HepG2 (cell line): ENCODE measurements around the gene BOLL. TPM values are rescaled to one million over a fixed set of nuclear protein-coding genes. Genes with fewer than 3 reads are reported as not detected.

ENCODE experiments used
- ATAC-seq: fragments of 200-7000 bp; cut with Tn5 transposase; 3 replicates; pipeline ENCODE4 v1.9.1; 2020; ENCODE audit warnings: mild to moderate bottlenecking, moderate library complexity
- BruUV-seq: library from RNA; stranded (reverse); fragments of 400-500 nt; replicated peaks from 2 replicates; lab custom pipeline; 2021; lab: Mats Ljungman, UMichigan
- CTCF ChIA-PET: fragments of 300-600 bp; formaldehyde crosslinking; extraction: SDS; loops from one replicate; lab custom pipeline; 2021; ENCODE audit warnings: low total read pairs, inconsistent platforms, low intra/inter-chr PET ratio; lab: Yijun Ruan, JAX
- POLR2A ChIA-PET: fragments of 350-600 bp; sonication (Branson Sonifier 250); formaldehyde crosslinking; loops from one replicate; lab custom pipeline; 2020; ENCODE audit warnings: antibody characterized with exemption, inconsistent platforms; lab: Yijun Ruan, JAX
- DNase-seq: peaks from one replicate; pipeline ENCODE4 v3.0.0-alpha.2; 2015; ENCODE audit warnings: low spot score
- FAIRE-seq: peaks from 3 replicates; lab custom pipeline; 2011; peaks lifted over from hg19 to GRCh38; lab: Jason Lieb, UNC
- H2AFZ ChIP-seq: one replicate; pipeline ENCODE4 v1.6.1; 2011; ENCODE audit warnings: low read length, inconsistent platforms
- H3K27ac ChIP-seq: fragments of 300-600 bp; 3 replicates; pipeline ENCODE4 v1.8.0; 2011; ENCODE audit warnings: mixed run types, mild to moderate bottlenecking, mixed read lengths, low read length, inconsistent platforms; ENCODE audit not compliant: insufficient read depth; ENCODE audit errors: extremely low read length
- H3K27me3 ChIP-seq, 2 experiments: fragments of 200-600 bp in 1 of 2; 2 replicates in 1 of 2; 3 replicates in 1 of 2; pipeline versions ENCODE4 v1.6.0 to v1.8.0; 2011; ENCODE audit warnings: low read length in 2 of 2, mild to moderate bottlenecking in 2 of 2, moderate library complexity in 2 of 2, inconsistent platforms in 1 of 2; ENCODE audit not compliant: insufficient read depth in 2 of 2, control insufficient read depth in 1 of 2
- H3K36me3 ChIP-seq, 2 experiments: fragments of 200-600 bp in 1 of 2; replicated peaks in 1 of 2; 2 replicates in 1 of 2; 3 replicates in 1 of 2; pipeline versions ENCODE4 v1.5.1 to v1.8.0; 2011; ENCODE audit warnings: low read length in 2 of 2, inconsistent platforms in 1 of 2; ENCODE audit not compliant: insufficient read depth in 2 of 2, control insufficient read depth in 1 of 2
- H3K4me1 ChIP-seq: 2 replicates; pipeline ENCODE4 v1.5.1; 2012; ENCODE audit warnings: low read length, inconsistent platforms; ENCODE audit not compliant: insufficient read depth
- H3K4me2 ChIP-seq: 2 replicates; pipeline ENCODE4 v1.6.0; 2011; ENCODE audit warnings: low read depth, low read length, inconsistent platforms
- H3K4me3 ChIP-seq, 3 experiments: fragments of 200-600 bp in 1 of 3; sonication (generic), shearing (Covaris generic) in 1 of 3; replicated peaks in 1 of 3; 2 replicates each; pipeline ENCODE4 v1.5.1; 2011 to 2016; ENCODE audit warnings: low read length in 3 of 3, inconsistent platforms in 2 of 3, low read depth in 2 of 3, mild to moderate bottlenecking in 2 of 3, control low read depth in 1 of 3, mixed read lengths in 1 of 3; ENCODE audit not compliant: insufficient read depth in 1 of 3
- H3K79me2 ChIP-seq: one replicate; pipeline ENCODE4 v1.6.1; 2011; ENCODE audit warnings: low read length, inconsistent platforms; ENCODE audit not compliant: insufficient read depth
- H3K9ac ChIP-seq: 2 replicates; pipeline ENCODE4 v1.6.0; 2011; ENCODE audit warnings: mild to moderate bottlenecking, low read depth, low read length, inconsistent platforms; ENCODE audit not compliant: insufficient read depth
- H3K9me3 ChIP-seq: 2 replicates; pipeline ENCODE4 v1.5.1; 2012; ENCODE audit warnings: mild to moderate bottlenecking, low read length
- H4K20me1 ChIP-seq: 2 replicates; pipeline ENCODE4 v1.6.0; 2011; ENCODE audit warnings: inconsistent platforms, mild to moderate bottlenecking, low read length, moderate library complexity; ENCODE audit not compliant: insufficient read depth
- MIXL1 ChIP-seq: IDR thresholded peaks from 2 replicates; pipeline ENCODE4 v1.6.1; 2016
- NBN ChIP-seq: fragments of 450-650 bp; conservative IDR thresholded peaks from 2 replicates; pipeline ENCODE4 v1.6.1; 2017
- NFE2 ChIP-seq: sonication (generic); formaldehyde crosslinking; IDR thresholded peaks from 2 replicates; pipeline ENCODE4 v1.4.0; 2020; ENCODE audit warnings: missing genetic modification reagents
- NPAS2 ChIP-seq: sonication (generic); formaldehyde crosslinking; IDR thresholded peaks from 2 replicates; pipeline ENCODE4 v1.8.0; 2022; ENCODE audit warnings: mild to moderate bottlenecking, missing genetic modification reagents, borderline replicate concordance
- SMARCE1 ChIP-seq: fragments of 450-650 bp; IDR thresholded peaks from 2 replicates; pipeline ENCODE4 v1.6.1; 2017; ENCODE audit warnings: borderline replicate concordance
- TOE1 ChIP-seq: sonication (generic); formaldehyde crosslinking; IDR thresholded peaks from 2 replicates; pipeline ENCODE4 v1.4.0; 2020; ENCODE audit warnings: mild to moderate bottlenecking, missing genetic modification reagents
- ZNF572 ChIP-seq: sonication (generic); formaldehyde crosslinking; IDR thresholded peaks from 2 replicates; pipeline ENCODE4 v1.5.1; 2020; ENCODE audit warnings: mild to moderate bottlenecking, missing genetic modification reagents
- ZNF775 ChIP-seq: sonication (generic); formaldehyde crosslinking; IDR thresholded peaks from 2 replicates; pipeline ENCODE4 v1.4.0; 2020; ENCODE audit warnings: missing genetic modification reagents, mild to moderate bottlenecking, moderate library complexity, borderline replicate concordance
- WGBS: methylation state at CpG from one replicate; pipeline ENCODE4 v1.1.6; 2017; ENCODE audit warnings: low lambda C conversion rate; 5-methylcytosine and 5-hydroxymethylcytosine counted together
- in situ Hi-C: cut with HindIII; loops from 2 replicates; pipeline ENCODE4 v1.10.0; 2017; ENCODE audit warnings: low pct_unique_long_range_greater_than_20kb; ENCODE audit not compliant: extremely low pct_ligation_motif_present
- intact Hi-C: fragments of 100-400 bp; cut with micrococcal nuclease; formaldehyde crosslinking; loops from one replicate; pipeline ENCODE4 v1.10.0; 2022; ENCODE audit not compliant: unreplicated experiment
- polyA plus RNA-seq, 8 experiments: library from polyadenylated mRNA; depleted of rRNA in 3 of 8; stranded (reverse) in 7 of 8; unstranded in 1 of 8; fragments of >200 nt; fragmentation: Illumina TruSeq in 4 of 8; extraction: Trizol in 4 of 8; gene quantifications; 2 replicates each; pipeline versions ENCODE4 v1.2.1 to v1.2.3, GENCODE V29; 2011 to 2016; ENCODE audit warnings: low read depth in 4 of 8, missing spikeins in 1 of 8, mixed read lengths in 1 of 8; ENCODE audit not compliant: insufficient read depth in 1 of 8
- total RNA-seq, 5 experiments: library from RNA; depleted of rRNA; stranded (reverse); fragments of >200 nt; fragmentation: Illumina TruSeq; extraction: Trizol; gene quantifications; 2 replicates each; pipeline ENCODE4 v1.2.3, GENCODE V29; 2016; ENCODE audit warnings: low read depth in 1 of 5
- TF ChIP-seq, protein P1 (sequence below): sonication (generic); formaldehyde crosslinking; IDR thresholded peaks from 2 replicates; pipeline ENCODE4; 2020; ENCODE audit warnings: missing genetic modification reagents, mild to moderate bottlenecking, borderline replicate concordance
- TF ChIP-seq, protein P2 (sequence below): sonication (generic); formaldehyde crosslinking; IDR thresholded peaks from 2 replicates; pipeline ENCODE4 v1.4.0; 2020; ENCODE audit warnings: missing genetic modification reagents, low read depth, mild to moderate bottlenecking, borderline replicate concordance
- TF ChIP-seq, protein P3 (sequence below), 2 experiments: fragments of 450-650 bp in 1 of 2; sonication (generic) in 1 of 2; formaldehyde crosslinking; IDR thresholded peaks; 2 replicates each; pipeline versions ENCODE4 v1.5.0 to v1.8.0; 2020 to 2022; ENCODE audit warnings: mild to moderate bottlenecking in 1 of 2, missing genetic modification reagents in 1 of 2
- TF ChIP-seq, protein P4 (sequence below): sonication (generic); formaldehyde crosslinking; IDR thresholded peaks from 2 replicates; pipeline ENCODE4 v1.5.0; 2020; ENCODE audit warnings: mild to moderate bottlenecking, missing genetic modification reagents
- TF ChIP-seq, protein P5 (sequence below): sonication (generic); formaldehyde crosslinking; IDR thresholded peaks from 2 replicates; pipeline ENCODE4 v1.4.0; 2020; ENCODE audit warnings: mild to moderate bottlenecking, missing genetic modification reagents

The BOLL gene
- total and polyA plus RNA-seq, 2 of the 13 experiments (the other 11 are each of a cell fraction or from before 2014, with no cell fraction given), result not detected

DNA sequence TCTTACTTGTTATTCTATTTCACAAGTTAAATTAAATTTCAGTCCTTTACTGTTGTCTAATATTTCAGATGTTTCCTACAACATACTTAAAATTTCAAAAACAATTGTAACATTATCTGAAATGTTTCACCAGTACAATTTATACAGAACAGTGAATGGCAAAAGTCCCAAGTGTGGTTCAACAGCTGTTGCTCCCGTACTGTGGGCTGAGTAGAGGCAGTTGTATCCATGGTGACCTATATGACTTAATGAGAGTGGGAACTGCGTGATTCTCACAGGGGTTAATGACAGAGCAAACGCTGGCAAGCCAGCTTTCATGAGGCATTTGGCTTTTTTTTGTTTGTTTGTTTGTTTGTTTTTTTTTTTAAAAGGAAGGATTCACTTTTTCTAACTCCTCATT lies 13.9 kb upstream of the BOLL start (continued):
- TF ChIP-seq, protein P1, sequence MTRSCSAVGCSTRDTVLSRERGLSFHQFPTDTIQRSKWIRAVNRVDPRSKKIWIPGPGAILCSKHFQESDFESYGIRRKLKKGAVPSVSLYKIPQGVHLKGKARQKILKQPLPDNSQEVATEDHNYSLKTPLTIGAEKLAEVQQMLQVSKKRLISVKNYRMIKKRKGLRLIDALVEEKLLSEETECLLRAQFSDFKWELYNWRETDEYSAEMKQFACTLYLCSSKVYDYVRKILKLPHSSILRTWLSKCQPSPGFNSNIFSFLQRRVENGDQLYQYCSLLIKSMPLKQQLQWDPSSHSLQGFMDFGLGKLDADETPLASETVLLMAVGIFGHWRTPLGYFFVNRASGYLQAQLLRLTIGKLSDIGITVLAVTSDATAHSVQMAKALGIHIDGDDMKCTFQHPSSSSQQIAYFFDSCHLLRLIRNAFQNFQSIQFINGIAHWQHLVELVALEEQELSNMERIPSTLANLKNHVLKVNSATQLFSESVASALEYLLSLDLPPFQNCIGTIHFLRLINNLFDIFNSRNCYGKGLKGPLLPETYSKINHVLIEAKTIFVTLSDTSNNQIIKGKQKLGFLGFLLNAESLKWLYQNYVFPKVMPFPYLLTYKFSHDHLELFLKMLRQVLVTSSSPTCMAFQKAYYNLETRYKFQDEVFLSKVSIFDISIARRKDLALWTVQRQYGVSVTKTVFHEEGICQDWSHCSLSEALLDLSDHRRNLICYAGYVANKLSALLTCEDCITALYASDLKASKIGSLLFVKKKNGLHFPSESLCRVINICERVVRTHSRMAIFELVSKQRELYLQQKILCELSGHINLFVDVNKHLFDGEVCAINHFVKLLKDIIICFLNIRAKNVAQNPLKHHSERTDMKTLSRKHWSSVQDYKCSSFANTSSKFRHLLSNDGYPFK (CRISPR knock-in tag), result no peak
- TF ChIP-seq TOE1 (CRISPR knock-in tag), result no peak
- no peak for TF ChIP-seq ZNF775
- TF ChIP-seq, protein P2, sequence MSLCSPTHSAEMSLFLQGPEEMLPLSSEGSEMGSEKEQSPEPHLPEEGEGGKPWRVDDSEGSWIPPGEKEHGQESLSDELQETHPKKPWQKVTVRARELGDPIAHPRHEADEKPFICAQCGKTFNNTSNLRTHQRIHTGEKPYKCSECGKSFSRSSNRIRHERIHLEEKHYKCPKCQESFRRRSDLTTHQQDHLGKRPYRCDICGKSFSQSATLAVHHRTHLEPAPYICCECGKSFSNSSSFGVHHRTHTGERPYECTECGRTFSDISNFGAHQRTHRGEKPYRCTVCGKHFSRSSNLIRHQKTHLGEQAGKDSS (CRISPR knock-in tag), result no peak

DNA sequence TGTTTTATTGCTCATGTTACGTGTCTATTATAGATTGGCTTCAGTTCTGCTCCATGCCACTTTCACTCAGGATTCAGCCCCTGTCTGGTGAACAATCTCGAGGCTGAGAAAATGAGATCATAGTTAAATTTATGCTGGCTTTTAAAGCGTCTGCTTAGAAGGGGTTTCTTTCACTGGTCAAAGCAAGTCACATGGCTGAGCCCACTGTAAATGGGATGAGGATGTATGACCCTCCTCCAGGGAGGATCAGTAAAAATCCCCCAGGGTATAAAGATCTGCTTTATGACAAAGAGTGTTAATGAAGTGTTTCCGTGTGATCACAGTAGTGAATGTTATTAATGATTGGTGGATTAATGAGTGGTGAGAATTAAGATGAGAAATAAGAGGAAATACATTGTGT lies 13.1 kb upstream of the BOLL start:
- ChIA-PET CTCF (no interaction called here), POLR2A (no interaction called here)
- DNase-seq (no peak), FAIRE-seq (no peak)
- WGBS, result 3% methylated on average over 4 of the region's 4 CpGs
- no peaks in the 10 kb centered on the region for H3K9me3 ChIP-seq
- intact Hi-C loops, result no loop called here
- peaks cover 0 to 10% of the 10 kb centered on the region in 2 experiments; a peak in 3 of 5 replicates for H3K27me3 ChIP-seq
- no peak overlapping the region for H2AFZ ChIP-seq
- no peaks in the 10 kb centered on the region for H4K20me1 ChIP-seq
- H3K4me2 ChIP-seq, result no peak overlapping the region
- H3K4me3 ChIP-seq, result no peak overlapping the region
- no peaks in the 10 kb centered on the region for H3K36me3 ChIP-seq
- no peaks in the 10 kb centered on the region for H3K79me2 ChIP-seq
- in situ Hi-C loops, result no loop called here
- no TSS peak for BruUV-seq
- no peak overlapping the region for H3K27ac ChIP-seq
- TF ChIP-seq, protein P3, sequence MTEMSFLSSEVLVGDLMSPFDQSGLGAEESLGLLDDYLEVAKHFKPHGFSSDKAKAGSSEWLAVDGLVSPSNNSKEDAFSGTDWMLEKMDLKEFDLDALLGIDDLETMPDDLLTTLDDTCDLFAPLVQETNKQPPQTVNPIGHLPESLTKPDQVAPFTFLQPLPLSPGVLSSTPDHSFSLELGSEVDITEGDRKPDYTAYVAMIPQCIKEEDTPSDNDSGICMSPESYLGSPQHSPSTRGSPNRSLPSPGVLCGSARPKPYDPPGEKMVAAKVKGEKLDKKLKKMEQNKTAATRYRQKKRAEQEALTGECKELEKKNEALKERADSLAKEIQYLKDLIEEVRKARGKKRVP (CRISPR knock-in tag; IDR thresholded peaks at IDR 0.05), result no peak
- TF ChIP-seq NFE2 (no peak), ZNF572 (CRISPR knock-in tag) (no peak), NPAS2 (CRISPR knock-in tag) (no peak), MIXL1 (CRISPR knock-in tag) (no peak), NBN (no peak), SMARCE1 (no peak)
- TF ChIP-seq, protein P4, sequence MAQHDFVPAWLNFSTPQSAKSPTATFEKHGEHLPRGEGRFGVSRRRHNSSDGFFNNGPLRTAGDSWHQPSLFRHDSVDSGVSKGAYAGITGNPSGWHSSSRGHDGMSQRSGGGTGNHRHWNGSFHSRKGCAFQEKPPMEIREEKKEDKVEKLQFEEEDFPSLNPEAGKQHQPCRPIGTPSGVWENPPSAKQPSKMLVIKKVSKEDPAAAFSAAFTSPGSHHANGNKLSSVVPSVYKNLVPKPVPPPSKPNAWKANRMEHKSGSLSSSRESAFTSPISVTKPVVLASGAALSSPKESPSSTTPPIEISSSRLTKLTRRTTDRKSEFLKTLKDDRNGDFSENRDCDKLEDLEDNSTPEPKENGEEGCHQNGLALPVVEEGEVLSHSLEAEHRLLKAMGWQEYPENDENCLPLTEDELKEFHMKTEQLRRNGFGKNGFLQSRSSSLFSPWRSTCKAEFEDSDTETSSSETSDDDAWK (CRISPR knock-in tag), result no peak
- TF ChIP-seq, protein P5, sequence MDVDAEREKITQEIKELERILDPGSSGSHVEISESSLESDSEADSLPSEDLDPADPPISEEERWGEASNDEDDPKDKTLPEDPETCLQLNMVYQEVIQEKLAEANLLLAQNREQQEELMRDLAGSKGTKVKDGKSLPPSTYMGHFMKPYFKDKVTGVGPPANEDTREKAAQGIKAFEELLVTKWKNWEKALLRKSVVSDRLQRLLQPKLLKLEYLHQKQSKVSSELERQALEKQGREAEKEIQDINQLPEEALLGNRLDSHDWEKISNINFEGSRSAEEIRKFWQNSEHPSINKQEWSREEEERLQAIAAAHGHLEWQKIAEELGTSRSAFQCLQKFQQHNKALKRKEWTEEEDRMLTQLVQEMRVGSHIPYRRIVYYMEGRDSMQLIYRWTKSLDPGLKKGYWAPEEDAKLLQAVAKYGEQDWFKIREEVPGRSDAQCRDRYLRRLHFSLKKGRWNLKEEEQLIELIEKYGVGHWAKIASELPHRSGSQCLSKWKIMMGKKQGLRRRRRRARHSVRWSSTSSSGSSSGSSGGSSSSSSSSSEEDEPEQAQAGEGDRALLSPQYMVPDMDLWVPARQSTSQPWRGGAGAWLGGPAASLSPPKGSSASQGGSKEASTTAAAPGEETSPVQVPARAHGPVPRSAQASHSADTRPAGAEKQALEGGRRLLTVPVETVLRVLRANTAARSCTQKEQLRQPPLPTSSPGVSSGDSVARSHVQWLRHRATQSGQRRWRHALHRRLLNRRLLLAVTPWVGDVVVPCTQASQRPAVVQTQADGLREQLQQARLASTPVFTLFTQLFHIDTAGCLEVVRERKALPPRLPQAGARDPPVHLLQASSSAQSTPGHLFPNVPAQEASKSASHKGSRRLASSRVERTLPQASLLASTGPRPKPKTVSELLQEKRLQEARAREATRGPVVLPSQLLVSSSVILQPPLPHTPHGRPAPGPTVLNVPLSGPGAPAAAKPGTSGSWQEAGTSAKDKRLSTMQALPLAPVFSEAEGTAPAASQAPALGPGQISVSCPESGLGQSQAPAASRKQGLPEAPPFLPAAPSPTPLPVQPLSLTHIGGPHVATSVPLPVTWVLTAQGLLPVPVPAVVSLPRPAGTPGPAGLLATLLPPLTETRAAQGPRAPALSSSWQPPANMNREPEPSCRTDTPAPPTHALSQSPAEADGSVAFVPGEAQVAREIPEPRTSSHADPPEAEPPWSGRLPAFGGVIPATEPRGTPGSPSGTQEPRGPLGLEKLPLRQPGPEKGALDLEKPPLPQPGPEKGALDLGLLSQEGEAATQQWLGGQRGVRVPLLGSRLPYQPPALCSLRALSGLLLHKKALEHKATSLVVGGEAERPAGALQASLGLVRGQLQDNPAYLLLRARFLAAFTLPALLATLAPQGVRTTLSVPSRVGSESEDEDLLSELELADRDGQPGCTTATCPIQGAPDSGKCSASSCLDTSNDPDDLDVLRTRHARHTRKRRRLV (CRISPR knock-in tag), result no peak
- TF ChIP-seq, all 625 proteins: peak for 0
- Histone ChIP-seq H3K9ac (no peak overlapping the region), H3K4me1 (no peaks in the 10 kb centered on the region)
- ATAC-seq, result no peak
